CD4-positive, alpha-beta memory T cell (primary cell): ENCODE results near the gene PTPRD. TPM values are rescaled to one million over a fixed set of nuclear protein-coding genes. Genes with fewer than 3 reads are reported as not detected.

ENCODE experiments used
- CTCF ChIA-PET: fragments of 350-600 bp; sonication (Branson Sonifier 250); formaldehyde crosslinking; loops from one replicate; lab custom pipeline; 2021; ENCODE audit warnings: inconsistent platforms; ENCODE audit not compliant: partially characterized antibody; lab: Charles Lee
- POLR2A ChIA-PET: fragments of 350-600 bp; sonication (Branson Sonifier 250); formaldehyde crosslinking; loops from one replicate; lab custom pipeline; 2021; ENCODE audit not compliant: partially characterized antibody; lab: Charles Lee
- DNase-seq, 5 donors: peaks; one replicate each; pipeline versions ENCODE4 v3.0.0 to v3.0.0-alpha.2; 2020 to 2022; ENCODE audit warnings: mixed read lengths in 1 of 5
- H3K27ac ChIP-seq: one replicate; pipeline ENCODE4 v1.7.0; 2013; ENCODE audit warnings: low read depth, low read length
- H3K27me3 ChIP-seq: 2 replicates; pipeline ENCODE4 v1.7.0; 2013; ENCODE audit warnings: mild to moderate bottlenecking, low read length, moderate library complexity; ENCODE audit not compliant: insufficient read depth
- H3K36me3 ChIP-seq: 2 replicates; pipeline ENCODE4 v1.7.0; 2013; ENCODE audit warnings: mild to moderate bottlenecking, low read length, moderate library complexity; ENCODE audit not compliant: insufficient read depth
- H3K4me1 ChIP-seq: 2 replicates; pipeline ENCODE4 v1.7.0; 2013; ENCODE audit warnings: mild to moderate bottlenecking, low read length, moderate library complexity; ENCODE audit not compliant: insufficient read depth
- H3K4me3 ChIP-seq, 2 donors: one replicate each; pipeline ENCODE4 v1.7.0; 2013; ENCODE audit warnings: low read length in 2 of 2, mild to moderate bottlenecking in 1 of 2
- H3K9me3 ChIP-seq, 2 donors: one replicate each; pipeline ENCODE4 v1.7.0; 2013; ENCODE audit warnings: low read length in 2 of 2, control low read depth in 1 of 2; ENCODE audit not compliant: control insufficient read depth in 1 of 2
- H3K27ac Mint-ChIP-seq, 7 donors: one replicate each; pipeline ENCODE4 v1.8.0; 2020 to 2021; ENCODE audit warnings: mixed read lengths in 7 of 7, mild to moderate bottlenecking in 6 of 7, inconsistent platforms in 3 of 7, moderate library complexity in 3 of 7
- H3K27me3 Mint-ChIP-seq, 2 donors: one replicate each; pipeline ENCODE4 v1.8.0; 2020 to 2021; ENCODE audit warnings: mixed read lengths in 2 of 2
- H3K36me3 Mint-ChIP-seq, 2 donors: one replicate each; pipeline ENCODE4 v1.8.0; 2020 to 2021; ENCODE audit warnings: mixed read lengths in 2 of 2, inconsistent platforms in 1 of 2, mild to moderate bottlenecking in 1 of 2
- H3K4me1 Mint-ChIP-seq, 4 donors: one replicate each; pipeline ENCODE4 v1.8.0; 2020 to 2021; ENCODE audit warnings: mixed read lengths in 4 of 4, mild to moderate bottlenecking in 1 of 4
- H3K4me3 Mint-ChIP-seq, 8 donors: one replicate each; pipeline ENCODE4 v1.8.0; 2020 to 2021; ENCODE audit warnings: mixed read lengths in 8 of 8, mild to moderate bottlenecking in 7 of 8, moderate library complexity in 6 of 8, inconsistent platforms in 3 of 8
- H3K9me3 Mint-ChIP-seq, 8 donors: one replicate each; pipeline ENCODE4 v1.8.0; 2020 to 2021; ENCODE audit warnings: mixed read lengths in 8 of 8, mild to moderate bottlenecking in 5 of 8, inconsistent platforms in 3 of 8, moderate library complexity in 1 of 8
- intact Hi-C: fragments of 100-400 bp; cut with micrococcal nuclease; formaldehyde crosslinking; loops from one replicate; pipeline ENCODE4 v1.15.1; 2023
- polyA plus RNA-seq, 2 donors: library from polyadenylated mRNA; unstranded; fragments of 300-500 nt; fragmentation: Illumina TruSeq; gene quantifications; one replicate each; pipeline ENCODE4 v1.2.3, GENCODE V29; 2021
- total RNA-seq, 2 experiments: library from RNA; stranded (reverse); gene quantifications; one replicate each; pipeline ENCODE4 v1.2.3, GENCODE V29; 2021

PTPRD gene
- total and polyA plus RNA-seq, 4 experiments from 2014 or later: not detected

- H3K27me3 Mint-ChIP-seq: no peaks in the 10 kb centered on the region
- Histone ChIP-seq H3K9me3 (no peaks in the 10 kb centered on the region), H3K27me3 (no peaks in the 10 kb centered on the region), H3K4me3 (no peak overlapping the region), H3K36me3 (no peaks in the 10 kb centered on the region), H3K27ac (no peak overlapping the region), H3K4me1 (no peaks in the 10 kb centered on the region)
- no peak overlapping the region for H3K27ac Mint-ChIP-seq
- H3K36me3 Mint-ChIP-seq: no peaks in the 10 kb centered on the region
- no peak overlapping the region for H3K4me3 Mint-ChIP-seq
- CTCF ChIA-PET: no interaction called here
- H3K4me1 Mint-ChIP-seq: no peaks in the 10 kb centered on the region
- intact Hi-C loops: no loop called here
- no peak for DNase-seq
- POLR2A ChIA-PET: no interaction called here
- no peaks in the 10 kb centered on the region for H3K9me3 Mint-ChIP-seq
Observed at GRCh38 chr9:8666060-8666459, 1946.7 kb downstream of the PTPRD start.

GRCh38 chr9:8660383-8660782 lies 1952.4 kb downstream of the PTPRD start:
- H3K36me3 ChIP-seq: no peaks in the 10 kb centered on the region

GRCh38 chr9:8659108-8659507 lies 1953.7 kb downstream of the PTPRD start:
- Histone ChIP-seq H3K36me3 (no peaks in the 10 kb centered on the region), H3K4me3 (no peak overlapping the region), H3K4me1 (no peaks in the 10 kb centered on the region), H3K9me3 (no peaks in the 10 kb centered on the region), H3K27me3 (no peaks in the 10 kb centered on the region), H3K27ac (no peak overlapping the region)
- CTCF ChIA-PET: interaction anchor here (0.7 kb wide), 1 partner anchor 1727 kb away, joined by 3 read pairs; no protein-coding TSS in a partner anchor
- Mint-ChIP-seq H3K9me3 (no peaks in the 10 kb centered on the region), H3K4me3 (no peak overlapping the region), H3K27me3 (peaks cover 0 to 2% of the 10 kb centered on the region in 2 donors), H3K4me1 (no peaks in the 10 kb centered on the region), H3K27ac (no peak overlapping the region), H3K36me3 (no peaks in the 10 kb centered on the region)
- DNase-seq: no peak
- intact Hi-C loops: no loop called here
- POLR2A ChIA-PET: no interaction called here

More at GRCh38 chr9:8660383-8660782, 1952.4 kb downstream of the PTPRD start:
- H3K9me3 ChIP-seq: no peaks in the 10 kb centered on the region
- DNase-seq: no peak
- peak overlapping the region in 1 of 7 donors; percentile 25 for H3K27ac Mint-ChIP-seq
- H3K4me3 ChIP-seq: no peak overlapping the region
- H3K4me1 Mint-ChIP-seq: no peaks in the 10 kb centered on the region
- ChIA-PET CTCF (no interaction called here), POLR2A (no interaction called here)
- H3K27me3 Mint-ChIP-seq: peaks cover 0 to 2% of the 10 kb centered on the region in 2 donors
- no peaks in the 10 kb centered on the region for H3K27me3 ChIP-seq
- no peak overlapping the region for H3K4me3 Mint-ChIP-seq
- no peaks in the 10 kb centered on the region for H3K36me3 Mint-ChIP-seq
- H3K4me1 ChIP-seq: no peaks in the 10 kb centered on the region
- H3K9me3 Mint-ChIP-seq: no peaks in the 10 kb centered on the region
- H3K27ac ChIP-seq: no peak overlapping the region
- intact Hi-C loops: no loop called here

GRCh38 chr9:8655071-8655470 lies 1957.7 kb downstream of the PTPRD start:
- POLR2A ChIA-PET: no interaction called here
- H3K4me1 Mint-ChIP-seq: no peaks in the 10 kb centered on the region
- H3K27me3 Mint-ChIP-seq: no peaks in the 10 kb centered on the region
- Histone ChIP-seq H3K27me3 (no peaks in the 10 kb centered on the region), H3K36me3 (no peaks in the 10 kb centered on the region), H3K9me3 (no peaks in the 10 kb centered on the region), H3K4me1 (no peaks in the 10 kb centered on the region), H3K4me3 (no peak overlapping the region), H3K27ac (no peak overlapping the region)
- intact Hi-C loops: no loop called here
- H3K27ac Mint-ChIP-seq: no peak overlapping the region
- no peaks in the 10 kb centered on the region for H3K36me3 Mint-ChIP-seq
- H3K9me3 Mint-ChIP-seq: no peaks in the 10 kb centered on the region
- H3K4me3 Mint-ChIP-seq: no peak overlapping the region
- DNase-seq: no peak
- CTCF ChIA-PET: no interaction called here

GRCh38 chr9:8653855-8654254 lies 1958.9 kb downstream of the PTPRD start:
- H3K27me3 Mint-ChIP-seq: no peaks in the 10 kb centered on the region
- ChIA-PET POLR2A (no interaction called here), CTCF (no interaction called here)
- H3K4me1 Mint-ChIP-seq: no peaks in the 10 kb centered on the region
- Histone ChIP-seq H3K4me1 (no peaks in the 10 kb centered on the region), H3K9me3 (no peaks in the 10 kb centered on the region), H3K4me3 (no peak overlapping the region), H3K27ac (no peak overlapping the region), H3K27me3 (no peaks in the 10 kb centered on the region), H3K36me3 (no peaks in the 10 kb centered on the region)
- H3K36me3 Mint-ChIP-seq: no peaks in the 10 kb centered on the region
- H3K9me3 Mint-ChIP-seq: no peaks in the 10 kb centered on the region
- no peak for DNase-seq
- intact Hi-C loops: no loop called here
- H3K4me3 Mint-ChIP-seq: no peak overlapping the region
- H3K27ac Mint-ChIP-seq: no peak overlapping the region

- no peak for DNase-seq
- Histone ChIP-seq H3K27me3 (no peaks in the 10 kb centered on the region), H3K36me3 (no peaks in the 10 kb centered on the region), H3K4me3 (no peak overlapping the region), H3K4me1 (no peaks in the 10 kb centered on the region), H3K27ac (no peak overlapping the region), H3K9me3 (no peaks in the 10 kb centered on the region)
- Mint-ChIP-seq H3K36me3 (no peaks in the 10 kb centered on the region), H3K9me3 (no peaks in the 10 kb centered on the region), H3K4me3 (no peak overlapping the region), H3K27me3 (no peaks in the 10 kb centered on the region), H3K4me1 (no peaks in the 10 kb centered on the region), H3K27ac (no peak overlapping the region)
- intact Hi-C loops: no loop called here
- POLR2A ChIA-PET: no interaction called here
- CTCF ChIA-PET: no interaction called here
Observed at GRCh38 chr9:8653111-8653510, 1959.7 kb downstream of the PTPRD start.

GRCh38 chr9:8652255-8652654 lies 1960.5 kb downstream of the PTPRD start:
- Mint-ChIP-seq H3K27me3 (no peaks in the 10 kb centered on the region), H3K4me1 (no peaks in the 10 kb centered on the region), H3K36me3 (no peaks in the 10 kb centered on the region), H3K4me3 (no peak overlapping the region), H3K27ac (no peak overlapping the region), H3K9me3 (no peaks in the 10 kb centered on the region)
- Histone ChIP-seq H3K4me3 (no peak overlapping the region), H3K36me3 (no peaks in the 10 kb centered on the region), H3K27ac (no peak overlapping the region), H3K4me1 (no peaks in the 10 kb centered on the region), H3K9me3 (no peaks in the 10 kb centered on the region), H3K27me3 (no peaks in the 10 kb centered on the region)
- no peak for DNase-seq
- intact Hi-C loops: no loop called here
- ChIA-PET CTCF (no interaction called here), POLR2A (no interaction called here)

- H3K9me3 ChIP-seq: no peaks in the 10 kb centered on the region
- H3K27ac Mint-ChIP-seq: no peak overlapping the region
- H3K4me1 ChIP-seq: no peaks in the 10 kb centered on the region
- no peak for DNase-seq
- ChIA-PET CTCF (no interaction called here), POLR2A (no interaction called here)
- no peak overlapping the region for H3K4me3 Mint-ChIP-seq
- H3K4me1 Mint-ChIP-seq: no peaks in the 10 kb centered on the region
- no peak overlapping the region for H3K4me3 ChIP-seq
- H3K9me3 Mint-ChIP-seq: no peaks in the 10 kb centered on the region
- H3K27me3 ChIP-seq: no peaks in the 10 kb centered on the region
- no peaks in the 10 kb centered on the region for H3K27me3 Mint-ChIP-seq
- H3K36me3 ChIP-seq: no peaks in the 10 kb centered on the region
- H3K36me3 Mint-ChIP-seq: no peaks in the 10 kb centered on the region
- no peak overlapping the region for H3K27ac ChIP-seq
- intact Hi-C loops: no loop called here
Observed at GRCh38 chr9:8651846-8652215, 1961.0 kb downstream of the PTPRD start.
